A549 treated with ZK216348 at 1 μM for 4 hours (cell line): ENCODE data around the gene GALE. TPM values are rescaled to one million over a fixed set of nuclear protein-coding genes. Genes with fewer than 3 reads are reported as not detected.

Source experiments
- total RNA-seq: library from RNA; stranded (reverse); fragments of 200-300 nt; extraction: Qiagen RNA extraction; gene quantifications from 5 replicates; pipeline ENCODE4 v1.2.3, GENCODE V29; 2022; ENCODE audit warnings: low read depth

The GALE gene
- 64.6 to 71.1 TPM (median 69.7 TPM) in 5 replicates for total RNA-seq

GRCh38 chr1:23800400-23801337 lies at the start of gene GALE:
Gene GALE, minus strand, starts transcription at chr1:23800754. Its CDS starts 1,747 bp downstream, at chr1:23799007.

DNA sequence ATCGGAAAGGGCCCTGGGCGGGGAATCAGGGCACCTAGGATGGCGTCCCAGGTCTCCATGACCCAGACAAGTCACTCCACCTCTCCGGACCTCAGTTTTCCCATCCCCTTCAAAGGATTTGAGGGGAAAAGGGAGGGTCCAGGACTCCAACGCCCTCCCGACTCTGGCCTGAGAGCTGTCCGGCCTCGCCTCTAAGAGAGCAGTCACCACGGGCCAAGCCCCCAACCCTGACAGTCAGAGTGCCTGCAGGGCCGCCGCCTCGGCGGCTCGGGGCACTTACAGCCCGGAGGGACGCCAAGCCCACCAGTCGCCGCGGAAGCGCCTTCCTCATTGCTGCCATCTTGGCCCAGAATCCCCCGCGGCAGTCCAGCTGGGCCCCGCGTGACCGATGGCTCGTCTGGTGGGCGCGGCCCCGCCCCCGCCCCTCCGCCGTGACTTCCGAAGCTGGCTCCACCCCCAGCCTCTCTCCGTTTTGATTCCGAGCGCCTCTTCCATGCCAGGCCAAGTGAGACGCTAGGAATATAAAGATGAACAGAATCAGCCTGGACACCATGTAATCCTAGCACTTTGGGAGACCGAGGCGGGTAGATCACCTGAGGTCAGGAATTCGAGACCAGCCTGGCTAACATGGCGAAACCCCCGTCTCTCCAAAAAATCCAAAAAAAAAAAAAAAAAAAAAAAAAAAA lies 24.7 kb upstream of the GALE start, which contains the start of gene HMGCL:
TSS of gene HMGCL (minus strand) at position 354 of the 686 bp plus-strand sequence. CDS start at position 340, 14 bp downstream.

DNA sequence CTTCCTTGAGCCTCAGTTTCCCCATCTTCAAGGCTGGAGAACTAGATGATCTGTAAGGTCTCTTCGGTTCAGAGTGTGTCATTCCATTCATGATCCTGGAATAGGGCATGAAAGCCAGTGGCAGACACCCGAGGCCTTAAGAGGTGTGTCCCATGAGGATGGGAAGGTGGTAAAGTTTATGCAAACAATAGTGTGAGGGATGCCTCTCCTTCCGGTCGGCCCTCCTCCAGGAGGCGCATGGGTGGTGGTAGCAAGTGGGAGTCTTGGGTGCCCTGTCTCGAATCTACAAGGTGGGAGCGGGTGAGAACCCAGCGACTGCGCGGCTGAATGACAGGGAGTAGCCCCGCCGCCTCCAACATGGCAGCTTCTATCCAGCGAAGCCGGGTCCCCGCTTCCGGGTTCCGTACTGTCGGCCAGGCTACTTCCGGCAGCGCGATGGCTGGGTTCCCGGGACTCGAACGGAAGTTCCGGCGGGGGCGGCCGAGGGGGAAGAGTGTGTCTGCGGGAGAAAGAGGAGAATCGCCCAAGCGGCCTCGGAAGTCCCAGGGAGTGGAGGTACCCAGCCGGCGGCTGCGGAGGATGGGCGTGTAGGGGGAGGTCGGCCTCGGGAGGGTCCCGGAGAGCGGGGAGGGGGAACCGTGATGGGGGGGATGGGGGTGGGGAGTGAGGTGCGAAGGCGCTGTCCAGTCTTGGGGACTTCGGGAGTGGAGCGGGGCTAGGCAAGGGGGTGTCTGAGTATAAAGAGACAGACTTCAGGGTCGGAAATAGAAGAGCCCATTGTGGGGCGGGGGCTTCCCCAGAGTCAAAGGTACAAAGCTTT lies 9.6 kb downstream of the GALE start, which contains the start of gene LYPLA2:
TSS of gene LYPLA2 (plus strand) at position 450 of the 820 bp plus-strand sequence. CDS start 1,538 bp downstream, outside the sequence.

DNA sequence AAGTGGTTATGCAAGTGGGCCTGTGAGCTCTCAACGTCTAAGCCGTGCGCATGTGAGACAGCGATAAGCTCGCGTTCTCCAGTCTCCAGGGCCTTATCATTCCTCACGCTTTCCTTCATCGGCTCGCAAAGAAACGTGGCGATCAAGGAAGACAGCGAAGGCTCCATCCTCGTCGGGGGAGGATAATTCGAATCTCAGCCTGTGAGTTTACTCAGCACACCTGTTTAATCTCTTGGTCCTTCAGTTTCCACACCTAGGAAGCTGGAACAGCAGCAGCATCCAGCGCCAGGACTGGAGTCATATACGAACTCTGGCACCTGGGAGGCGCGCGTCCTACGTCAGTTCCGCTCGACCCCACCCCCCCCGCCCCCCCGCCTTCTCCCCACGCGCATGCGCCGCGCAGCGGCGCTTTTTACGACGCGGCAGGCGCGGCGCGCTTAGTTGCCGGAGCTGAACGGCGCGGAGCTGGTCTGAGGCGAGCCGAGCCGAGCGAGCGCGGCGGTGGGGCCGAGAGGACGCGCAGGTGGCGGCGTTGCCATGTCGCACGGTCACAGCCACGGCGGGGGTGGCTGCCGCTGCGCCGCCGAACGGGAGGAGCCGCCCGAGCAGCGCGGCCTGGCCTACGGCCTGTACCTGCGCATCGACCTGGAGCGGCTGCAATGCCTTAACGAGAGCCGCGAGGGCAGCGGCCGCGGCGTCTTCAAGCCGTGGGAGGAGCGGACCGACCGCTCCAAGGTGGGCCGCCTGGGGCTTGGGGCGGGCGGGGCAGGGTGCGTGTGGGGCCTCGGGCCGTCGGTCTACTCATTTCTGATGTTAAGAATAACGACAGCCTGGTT lies 22.4 kb downstream of the GALE start, which contains the start of gene PITHD1:
TSS of gene PITHD1 (plus strand) at position 440 of the 836 bp plus-strand sequence. CDS start at position 538, 98 bp downstream.

Other genes with a start within 250 kb of the GALE start
- gene ID3, start 241.3 kb downstream of the GALE start, total RNA-seq: 230 to 501 TPM (median 359 TPM) in 5 replicates
- gene RPL11, start 108.9 kb downstream of the GALE start, total RNA-seq: 1,347 to 1,706 TPM (median 1,388 TPM) in 5 replicates
- 26.2 to 30.9 TPM (median 29.8 TPM) in 5 replicates for gene ELOA, start 57.3 kb downstream of the GALE start, total RNA-seq
- 32.1 to 36.3 TPM (median 34.7 TPM) in 5 replicates for gene PITHD1, start 22.3 kb downstream of the GALE start, total RNA-seq
- gene LYPLA2, start 9.6 kb downstream of the GALE start, total RNA-seq: 46.7 to 62.0 TPM (median 56.5 TPM) in 5 replicates
- 11.5 to 13.9 TPM (median 13.2 TPM) in 5 replicates for gene HMGCL, start 24.7 kb upstream of the GALE start, total RNA-seq
- gene FUCA1, start 67.5 kb upstream of the GALE start, total RNA-seq: 7.8 to 10.6 TPM (median 10.1 TPM) in 5 replicates
- not detected in 5 replicates for gene CNR2, start 112.6 kb upstream of the GALE start, total RNA-seq
- 33.3 to 43.8 TPM (median 41.5 TPM) in 5 replicates for gene PNRC2, start 159.1 kb upstream of the GALE start, total RNA-seq
- gene SRSF10, start 179.6 kb upstream of the GALE start, total RNA-seq: 70.2 to 112 TPM (median 95.3 TPM) in 5 replicates